ENCODE results near the gene HID1.

DNA sequence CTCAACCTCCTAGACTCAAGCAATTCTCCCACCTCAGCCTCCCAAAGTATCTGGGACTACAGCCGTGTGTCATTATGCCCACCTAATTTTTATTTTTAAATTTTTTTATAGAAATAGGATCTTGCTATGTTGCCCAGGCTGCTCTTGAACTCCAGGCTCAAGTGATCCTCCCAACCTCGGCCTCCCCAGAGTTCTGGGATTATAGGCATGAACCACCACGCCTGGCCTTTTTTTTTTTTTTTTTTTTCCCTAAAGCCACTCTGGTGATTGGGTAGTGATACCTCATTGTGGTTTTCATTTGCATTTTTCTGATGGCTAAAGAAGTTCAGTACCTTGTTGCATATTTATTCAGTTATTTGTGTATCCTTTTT lies 13.6 kb upstream of the HID1 start:
- TF ChIP-seq, protein P1, sequence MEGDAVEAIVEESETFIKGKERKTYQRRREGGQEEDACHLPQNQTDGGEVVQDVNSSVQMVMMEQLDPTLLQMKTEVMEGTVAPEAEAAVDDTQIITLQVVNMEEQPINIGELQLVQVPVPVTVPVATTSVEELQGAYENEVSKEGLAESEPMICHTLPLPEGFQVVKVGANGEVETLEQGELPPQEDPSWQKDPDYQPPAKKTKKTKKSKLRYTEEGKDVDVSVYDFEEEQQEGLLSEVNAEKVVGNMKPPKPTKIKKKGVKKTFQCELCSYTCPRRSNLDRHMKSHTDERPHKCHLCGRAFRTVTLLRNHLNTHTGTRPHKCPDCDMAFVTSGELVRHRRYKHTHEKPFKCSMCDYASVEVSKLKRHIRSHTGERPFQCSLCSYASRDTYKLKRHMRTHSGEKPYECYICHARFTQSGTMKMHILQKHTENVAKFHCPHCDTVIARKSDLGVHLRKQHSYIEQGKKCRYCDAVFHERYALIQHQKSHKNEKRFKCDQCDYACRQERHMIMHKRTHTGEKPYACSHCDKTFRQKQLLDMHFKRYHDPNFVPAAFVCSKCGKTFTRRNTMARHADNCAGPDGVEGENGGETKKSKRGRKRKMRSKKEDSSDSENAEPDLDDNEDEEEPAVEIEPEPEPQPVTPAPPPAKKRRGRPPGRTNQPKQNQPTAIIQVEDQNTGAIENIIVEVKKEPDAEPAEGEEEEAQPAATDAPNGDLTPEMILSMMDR (IDR thresholded peaks at IDR 0.05) = no peak
- TF ChIP-seq POLR2AphosphoS5 (IDR thresholded peaks at IDR 0.05) = no peak
- no peak for TF ChIP-seq POLR2A (IDR thresholded peaks at IDR 0.05)
- TF ChIP-seq EP300 (IDR thresholded peaks at IDR 0.05) = no peak
